Measurements from ENCODE around the gene DHX8. TPM values are rescaled to one million over a fixed set of nuclear protein-coding genes. Genes with fewer than 3 reads are reported as not detected.

DHX8 gene
- total RNA-seq, 2 experiments from 2014 or later, result 37.0 to 48.3 TPM

- BruUV-seq (replicated peaks), result no TSS peak
These were observed 80.1 kb downstream of the DHX8 start for GRCh38 chr17:43563600-43564594.

GRCh38 chr17:43568506-43569082 lies 84.8 kb downstream of the DHX8 start:
- Histone ChIP-seq H3K4me2 (ENCODE audit: low read length) (no peak overlapping the region), H3K27ac (ENCODE audit: low read depth, low read length, poor library complexity, severe bottlenecking) (no peak overlapping the region), H3K9me3 (ENCODE audit: low read length) (no peaks in the 10 kb centered on the region), H3K79me2 (ENCODE audit: insufficient read depth, low read depth, low read length) (no peaks in the 10 kb centered on the region), H4K20me1 (ENCODE audit: insufficient read depth, low read length) (no peaks in the 10 kb centered on the region), H3K36me3 (ENCODE audit: insufficient read depth, low read length) (no peaks in the 10 kb centered on the region), H3K9me2 (ENCODE audit: insufficient read depth, low read length) (no peaks in the 10 kb centered on the region), H2AFZ (ENCODE audit: low read length) (no peak overlapping the region), H3K4me1 (ENCODE audit: insufficient read depth, low read length, poor library complexity, severe bottlenecking) (no peaks in the 10 kb centered on the region), H3K4me3 (ENCODE audit: low read depth, low read length, poor library complexity, severe bottlenecking) (no peak overlapping the region)
- CTCF ChIA-PET (ENCODE audit: unreplicated experiment), result no interaction called here
- intact Hi-C loops (cut with micrococcal nuclease; ENCODE audit: unreplicated experiment), result no loop called here
- BruUV-seq (replicated peaks), result no TSS peak
- POLR2A ChIA-PET, result interaction anchor here (0.6 to 0.7 kb wide), 3 partner anchors 16 to 56 kb away, joined by 3 to 5 read pairs (median 4); no protein-coding TSS in a partner anchor
- TF ChIP-seq CTCF (conservative IDR thresholded peaks at IDR 0.05; ENCODE audit: low read length) (no peak), EZH2phosphoT487 (IDR thresholded peaks at IDR 0.05; ENCODE audit: borderline replicate concordance, low read depth, low read length) (no peak)
- DNase-seq (ENCODE audit: low spot score), result no peak

More at GRCh38 chr17:43563600-43564594, 80.1 kb downstream of the DHX8 start:
- Histone ChIP-seq H3K79me2 (ENCODE audit: insufficient read depth, low read depth, low read length) (no peaks in the 10 kb centered on the region), H3K9me3 (ENCODE audit: low read length) (no peaks in the 10 kb centered on the region), H3K9me2 (ENCODE audit: insufficient read depth, low read length) (no peaks in the 10 kb centered on the region), H3K4me2 (ENCODE audit: low read length) (no peak overlapping the region), H3K4me1 (ENCODE audit: insufficient read depth, low read length, poor library complexity, severe bottlenecking) (no peaks in the 10 kb centered on the region), H3K4me3 (ENCODE audit: low read depth, low read length, poor library complexity, severe bottlenecking) (no peak overlapping the region), H3K27ac (ENCODE audit: low read depth, low read length, poor library complexity, severe bottlenecking) (no peak overlapping the region), H4K20me1 (ENCODE audit: insufficient read depth, low read length) (no peaks in the 10 kb centered on the region), H2AFZ (ENCODE audit: low read length) (no peak overlapping the region), H3K36me3 (ENCODE audit: insufficient read depth, low read length) (no peaks in the 10 kb centered on the region)
- ChIA-PET CTCF (ENCODE audit: unreplicated experiment) (no interaction called here), POLR2A (no interaction called here)
- no peak for DNase-seq (ENCODE audit: low spot score)
- intact Hi-C loops (cut with micrococcal nuclease; ENCODE audit: unreplicated experiment), result no loop called here
- no peak for TF ChIP-seq EZH2phosphoT487 (IDR thresholded peaks at IDR 0.05; ENCODE audit: borderline replicate concordance, low read depth, low read length)
- no peak for TF ChIP-seq CTCF (conservative IDR thresholded peaks at IDR 0.05; ENCODE audit: low read length)

Data from OCI-LY7 (cell line).